ENCODE data around the gene ZNF761. TPM values are rescaled to one million over a fixed set of nuclear protein-coding genes. Genes with fewer than 3 reads are reported as not detected.

The ZNF761 gene
- total RNA-seq: 12.3 TPM

DNA sequence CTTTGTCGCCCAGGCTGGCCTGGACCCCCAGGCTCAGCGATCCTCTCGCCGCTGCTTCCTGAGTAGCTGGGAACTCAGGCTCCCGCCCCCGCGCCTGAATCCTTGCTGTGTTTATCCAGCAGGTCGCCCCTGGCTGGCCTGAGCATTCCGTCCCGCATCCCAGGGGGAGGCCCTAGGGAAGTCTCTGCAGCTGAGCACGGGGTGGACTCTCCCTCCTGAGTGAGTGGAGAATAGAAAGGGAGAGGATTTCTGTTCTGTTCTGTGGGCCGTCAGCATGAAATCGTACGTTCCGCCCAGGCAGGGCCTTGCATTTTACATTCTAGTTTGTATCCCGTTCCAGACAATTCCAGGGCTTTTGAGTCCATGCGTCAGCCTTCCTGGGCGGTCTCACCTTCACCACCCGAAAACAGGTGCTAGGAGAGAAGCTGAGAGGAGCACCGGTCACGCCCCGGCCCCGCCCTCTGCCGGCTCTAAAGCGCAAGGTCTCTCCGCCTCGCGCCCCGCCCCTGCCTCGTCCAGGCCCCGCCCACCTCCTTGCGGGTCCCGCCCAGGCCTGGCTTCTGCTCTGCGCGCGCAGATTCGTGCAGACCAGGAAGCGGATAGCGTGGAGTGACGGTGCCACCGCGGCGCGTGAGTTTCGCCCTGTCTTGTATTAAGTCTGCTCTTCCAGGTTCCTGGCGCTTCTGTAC lies at the start of gene ZNF761:
ZNF761 (plus strand) TSS at position 586 of the 689 bp plus-strand sequence. CDS start 15,285 bp downstream, outside the sequence.
- H3K36me3 ChIP-seq: peaks cover 0 to 13% of the 10 kb centered on the region in 2 donors
- intact Hi-C loops (cut with DNase I): no loop called here
- H3K4me3 ChIP-seq: peak within 1 kb of the TSS; percentile 62
- peaks cover 5% of the 10 kb centered on the region for H3K4me1 ChIP-seq
- H3K27ac ChIP-seq: peak within 1 kb of the TSS; percentile 86
- no peaks in the 10 kb centered on the region for H3K9me3 ChIP-seq
- no peaks in the 10 kb centered on the region for H3K27me3 ChIP-seq
- TF ChIP-seq POLR2A (IDR thresholded peaks at IDR 0.05) (peak in 1 of 2 donors; percentile 78), POLR2AphosphoS5 (IDR thresholded peaks at IDR 0.05; ENCODE audit: insufficient read depth in 1 of 2, low read depth in 1 of 2) (peak; percentile 83 to 92)
- TF ChIP-seq, protein P1, sequence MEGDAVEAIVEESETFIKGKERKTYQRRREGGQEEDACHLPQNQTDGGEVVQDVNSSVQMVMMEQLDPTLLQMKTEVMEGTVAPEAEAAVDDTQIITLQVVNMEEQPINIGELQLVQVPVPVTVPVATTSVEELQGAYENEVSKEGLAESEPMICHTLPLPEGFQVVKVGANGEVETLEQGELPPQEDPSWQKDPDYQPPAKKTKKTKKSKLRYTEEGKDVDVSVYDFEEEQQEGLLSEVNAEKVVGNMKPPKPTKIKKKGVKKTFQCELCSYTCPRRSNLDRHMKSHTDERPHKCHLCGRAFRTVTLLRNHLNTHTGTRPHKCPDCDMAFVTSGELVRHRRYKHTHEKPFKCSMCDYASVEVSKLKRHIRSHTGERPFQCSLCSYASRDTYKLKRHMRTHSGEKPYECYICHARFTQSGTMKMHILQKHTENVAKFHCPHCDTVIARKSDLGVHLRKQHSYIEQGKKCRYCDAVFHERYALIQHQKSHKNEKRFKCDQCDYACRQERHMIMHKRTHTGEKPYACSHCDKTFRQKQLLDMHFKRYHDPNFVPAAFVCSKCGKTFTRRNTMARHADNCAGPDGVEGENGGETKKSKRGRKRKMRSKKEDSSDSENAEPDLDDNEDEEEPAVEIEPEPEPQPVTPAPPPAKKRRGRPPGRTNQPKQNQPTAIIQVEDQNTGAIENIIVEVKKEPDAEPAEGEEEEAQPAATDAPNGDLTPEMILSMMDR (IDR thresholded peaks at IDR 0.05): peak in 2 of 3 experiments; percentile 6 to 28
- peak; percentile 95 to 98 for DNase-seq (ENCODE audit: extremely low spot score in 2 of 2)

DNA sequence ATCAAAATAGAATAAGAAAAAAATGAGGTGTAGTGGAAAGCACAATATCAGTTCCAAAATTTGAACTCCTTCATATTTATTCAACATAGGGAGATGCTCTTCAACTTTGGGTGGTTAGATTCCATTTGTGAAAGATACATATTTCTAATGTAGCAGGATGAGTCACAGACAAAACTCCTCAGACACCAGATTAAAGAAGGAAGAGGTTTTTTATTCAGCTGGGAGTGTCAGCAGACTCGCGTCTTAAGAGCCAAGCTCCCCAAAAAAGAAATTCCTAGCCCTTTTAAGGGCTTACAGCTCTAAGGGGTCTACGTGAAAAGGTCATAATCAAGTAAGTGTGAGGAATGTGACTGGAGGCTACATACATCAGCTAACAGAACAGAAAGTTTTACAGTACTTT lies 43.6 kb upstream of the ZNF761 start:
- TF ChIP-seq POLR2A (IDR thresholded peaks at IDR 0.05): no peak
- no peak for TF ChIP-seq POLR2AphosphoS5 (IDR thresholded peaks at IDR 0.05; ENCODE audit: insufficient read depth in 1 of 2, low read depth in 1 of 2)
- TF ChIP-seq, protein P1 (IDR thresholded peaks at IDR 0.05): no peak
- Histone ChIP-seq H3K9me3 (peaks cover 6% of the 10 kb centered on the region), H3K4me1 (no peaks in the 10 kb centered on the region), H3K27ac (no peak overlapping the region), H3K4me3 (no peak overlapping the region), H3K36me3 (no peaks in the 10 kb centered on the region), H3K27me3 (no peaks in the 10 kb centered on the region)
- DNase-seq (ENCODE audit: extremely low spot score in 2 of 2): no peak
- intact Hi-C loops (cut with DNase I): no loop called here

DNA sequence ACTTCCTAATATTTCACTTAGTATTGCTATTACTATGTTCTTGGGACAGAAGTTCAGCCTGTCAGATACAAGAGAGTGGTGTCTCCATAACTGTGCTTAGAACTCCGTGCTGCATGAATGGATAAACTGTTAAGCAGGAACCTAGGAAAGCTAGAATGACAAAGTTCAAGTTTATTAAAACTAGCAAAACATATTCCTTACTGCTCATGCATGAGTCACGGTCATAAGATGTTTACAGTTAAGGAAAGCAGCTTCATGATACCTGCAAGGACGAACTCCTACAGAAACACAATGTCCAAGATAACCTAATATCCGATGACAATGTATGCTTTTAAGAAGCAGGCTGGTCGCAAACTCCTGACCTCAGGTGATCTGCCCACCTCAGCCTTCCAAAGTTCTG lies 42.9 kb upstream of the ZNF761 start:
- H3K27me3 ChIP-seq: no peaks in the 10 kb centered on the region
- peaks cover 5% of the 10 kb centered on the region for H3K9me3 ChIP-seq
- no peak overlapping the region for H3K4me3 ChIP-seq
- H3K4me1 ChIP-seq: peaks cover under 1% of the 10 kb centered on the region
- intact Hi-C loops (cut with DNase I): no loop called here
- DNase-seq (ENCODE audit: extremely low spot score in 2 of 2): no peak
- TF ChIP-seq POLR2AphosphoS5 (IDR thresholded peaks at IDR 0.05; ENCODE audit: insufficient read depth in 1 of 2, low read depth in 1 of 2) (no peak), POLR2A (IDR thresholded peaks at IDR 0.05) (no peak)
- TF ChIP-seq, protein P1 (IDR thresholded peaks at IDR 0.05): no peak
- no peaks in the 10 kb centered on the region for H3K36me3 ChIP-seq
- H3K27ac ChIP-seq: no peak overlapping the region

DNA sequence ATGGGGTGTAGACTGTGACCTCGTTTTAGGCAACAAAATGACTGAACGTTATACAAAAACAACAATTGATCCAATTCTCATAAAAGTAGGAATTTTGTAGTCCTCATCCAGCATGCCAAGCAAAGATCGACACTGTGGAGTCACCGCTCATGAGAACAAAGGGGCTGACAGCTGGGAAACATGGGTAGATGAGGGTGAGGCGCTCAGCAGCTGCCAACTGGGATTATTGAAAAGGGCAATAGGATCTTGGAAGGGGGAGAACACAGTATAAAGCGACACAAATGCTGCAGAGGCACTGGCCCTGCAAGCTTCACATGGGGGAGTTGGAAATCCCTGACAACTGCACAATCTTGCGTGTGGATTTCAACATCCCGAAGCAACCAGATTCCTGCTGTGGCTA lies 42.2 kb upstream of the ZNF761 start:
- TF ChIP-seq POLR2AphosphoS5 (IDR thresholded peaks at IDR 0.05; ENCODE audit: insufficient read depth in 1 of 2, low read depth in 1 of 2): no peak
- no peak for TF ChIP-seq POLR2A (IDR thresholded peaks at IDR 0.05)
- TF ChIP-seq, protein P1 (IDR thresholded peaks at IDR 0.05): no peak
- Histone ChIP-seq H3K36me3 (no peaks in the 10 kb centered on the region), H3K4me1 (peaks cover 8% of the 10 kb centered on the region), H3K27ac (no peak overlapping the region), H3K27me3 (no peaks in the 10 kb centered on the region), H3K4me3 (no peak overlapping the region), H3K9me3 (peaks cover 5% of the 10 kb centered on the region)
- intact Hi-C loops (cut with DNase I): no loop called here
- DNase-seq (ENCODE audit: extremely low spot score in 2 of 2): no peak

DNA sequence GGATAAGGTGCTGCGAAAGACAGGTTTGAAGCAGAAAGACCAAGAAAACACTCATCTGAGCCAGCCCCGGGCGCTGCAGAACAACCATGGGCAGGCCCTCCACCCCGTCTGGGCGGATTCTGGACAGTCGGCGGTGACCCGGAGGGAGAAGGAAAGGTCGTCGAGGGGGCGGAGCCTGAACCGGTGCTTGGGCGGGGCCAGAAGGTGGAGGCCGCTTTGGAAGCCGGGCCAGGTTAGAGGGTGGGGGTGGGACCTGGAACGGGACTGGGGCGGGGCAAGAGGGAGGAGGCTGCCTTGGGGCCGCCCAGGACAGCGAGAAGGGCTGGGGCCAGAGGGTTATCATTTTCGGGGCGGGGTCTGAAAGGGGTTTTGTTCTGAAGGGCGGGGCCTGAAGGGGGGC lies 41.8 kb upstream of the ZNF761 start:
- TF ChIP-seq, protein P1 (IDR thresholded peaks at IDR 0.05): no peak
- TF ChIP-seq POLR2AphosphoS5 (IDR thresholded peaks at IDR 0.05; ENCODE audit: insufficient read depth in 1 of 2, low read depth in 1 of 2) (no peak), POLR2A (IDR thresholded peaks at IDR 0.05) (no peak)
- no peak overlapping the region for H3K27ac ChIP-seq
- H3K36me3 ChIP-seq: no peaks in the 10 kb centered on the region
- H3K9me3 ChIP-seq: peaks cover 5% of the 10 kb centered on the region
- no peaks in the 10 kb centered on the region for H3K27me3 ChIP-seq
- peaks cover 9% of the 10 kb centered on the region for H3K4me1 ChIP-seq
- intact Hi-C loops (cut with DNase I): no loop called here
- no peak for DNase-seq (ENCODE audit: extremely low spot score in 2 of 2)
- H3K4me3 ChIP-seq: no peak overlapping the region
